C4-2B (cell line): ENCODE measurements around the gene SNX5.

Source experiments
- CTCF ChIP-seq: fragments of 450-650 bp; conservative IDR thresholded peaks from 2 replicates; pipeline ENCODE4 v1.5.1; 2017; ENCODE audit warnings: mild to moderate bottlenecking
- ZFX ChIP-seq: fragments of 450-650 bp; IDR thresholded peaks from 2 replicates; pipeline ENCODE4 v1.6.1; 2017

- TF ChIP-seq CTCF (no peak), ZFX (no peak)
Measured at GRCh38 chr20:18011482-18011881, 42.9 kb upstream of the SNX5 start.
